HCT116 (cell line): ENCODE data around the gene ABTB2. TPM values are rescaled to one million over a fixed set of nuclear protein-coding genes. Genes with fewer than 3 reads are reported as not detected.

Experiments
- ATAC-seq: fragments of 200-7000 bp; cut with Tn5 transposase; 2 replicates; pipeline ENCODE4 v1.9.1; 2020; ENCODE audit warnings: mild to moderate bottlenecking, moderate library complexity
- BruUV-seq: library from RNA; stranded (reverse); fragments of 400-500 nt; replicated peaks from 2 replicates; lab custom pipeline; 2021; lab: Mats Ljungman, UMichigan
- CTCF ChIA-PET: fragments of 300-600 bp; sonication (Branson Sonifier 250); formaldehyde crosslinking; loops from one replicate; lab custom pipeline; 2021; ENCODE audit warnings: antibody characterized with exemption; lab: Charles Lee
- POLR2A ChIA-PET: fragments of 300-600, 350-600 bp; sonication (Branson Sonifier 250); formaldehyde crosslinking; loops from one replicate; lab custom pipeline; 2021; ENCODE audit warnings: antibody characterized with exemption; lab: Charles Lee
- RAD21 ChIA-PET, 2 experiments: fragments of 300-600 bp; sonication (Branson Sonifier 250); formaldehyde crosslinking; loops; one replicate each; lab custom pipeline; 2023; ENCODE audit warnings: low total read pairs in 2 of 2; ENCODE audit not compliant: uncharacterized antibody in 2 of 2, unreplicated experiment in 2 of 2, low non-redundant PET in 1 of 2; lab: Charles Lee
- DNase-seq: peaks from one replicate; pipeline ENCODE4 v3.0.0-alpha.2; 2010; ENCODE audit warnings: low read depth, low spot score
- H2AFZ ChIP-seq: fragments of 200-600 bp; shearing (Covaris generic), sonication (generic); 2 replicates; pipeline ENCODE4 v1.6.1; 2017; ENCODE audit warnings: low read depth, mixed run types, mixed read lengths, antibody characterized with exemption, low read length; ENCODE audit not compliant: poor library complexity, severe bottlenecking
- H3K27ac ChIP-seq: 2 replicates; pipeline ENCODE4 v1.5.1; 2012; ENCODE audit warnings: low read depth, low read length
- H3K27me3 ChIP-seq: fragments of 200-600 bp; sonication (generic); 2 replicates; pipeline ENCODE4 v1.6.1; 2016; ENCODE audit warnings: mixed run types, low read length, mixed read lengths; ENCODE audit not compliant: insufficient read depth
- H3K36me3 ChIP-seq, 2 experiments: fragments of 200-500 bp in 1 of 2; fragments of 200-600 bp in 1 of 2; sonication (Bioruptor generic) in 1 of 2; sonication (generic) in 1 of 2; 2 replicates each; pipeline versions ENCODE4 v1.5.1 to v1.6.1; 2014 to 2016; ENCODE audit warnings: low read length in 2 of 2, inconsistent platforms in 1 of 2, mixed read lengths in 1 of 2, mixed run types in 1 of 2; ENCODE audit not compliant: insufficient read depth in 2 of 2, control insufficient read depth in 1 of 2
- H3K4me1 ChIP-seq, 2 experiments: fragments of 200-600 bp in 1 of 2; sonication (generic) in 1 of 2; 2 replicates each; pipeline versions ENCODE4 v1.5.1 to v1.6.1; 2012 to 2017; ENCODE audit warnings: low read length in 2 of 2, inconsistent platforms in 1 of 2, mild to moderate bottlenecking in 1 of 2, mixed read lengths in 1 of 2, mixed run types in 1 of 2, moderate library complexity in 1 of 2; ENCODE audit not compliant: insufficient read depth in 2 of 2, control insufficient read depth in 1 of 2
- H3K4me2 ChIP-seq: fragments of 200-600 bp; sonication (generic); 2 replicates; pipeline ENCODE4 v1.6.1; 2017; ENCODE audit warnings: mixed run types, low read length, mixed read lengths
- H3K4me3 ChIP-seq, 2 experiments: fragments of 200-600 bp in 1 of 2; sonication (generic) in 1 of 2; replicated peaks in 1 of 2; 2 replicates each; pipeline ENCODE4 v1.5.1; 2011 to 2016; ENCODE audit warnings: low read length in 2 of 2, control low read depth in 1 of 2, low read depth in 1 of 2, mild to moderate bottlenecking in 1 of 2, mixed read lengths in 1 of 2, mixed run types in 1 of 2
- H3K79me2 ChIP-seq: fragments of 200-600 bp; sonication (generic); 2 replicates; pipeline ENCODE4 v1.6.1; 2017; ENCODE audit warnings: mild to moderate bottlenecking, mixed run types, low read length, moderate library complexity, mixed read lengths; ENCODE audit not compliant: insufficient read depth
- H3K9ac ChIP-seq: fragments of 200-600 bp; sonication (generic); 2 replicates; pipeline ENCODE4 v1.6.1; 2016; ENCODE audit warnings: low read length, mixed read lengths
- H3K9me2 ChIP-seq: fragments of 200-600 bp; sonication (generic), shearing (Covaris generic); 2 replicates; pipeline ENCODE4 v1.6.1; 2017; ENCODE audit warnings: mixed run types, mild to moderate bottlenecking, moderate library complexity; ENCODE audit not compliant: insufficient read depth
- H3K9me3 ChIP-seq, 2 experiments: fragments of 200-500 bp in 1 of 2; fragments of 200-600 bp in 1 of 2; sonication (Bioruptor generic) in 1 of 2; sonication (generic) in 1 of 2; 2 replicates each; pipeline ENCODE4 v1.6.1; 2014 to 2017; ENCODE audit warnings: low read length in 2 of 2, mixed read lengths in 2 of 2, inconsistent platforms in 1 of 2, low read depth in 1 of 2, mild to moderate bottlenecking in 1 of 2, mixed run types in 1 of 2, moderate library complexity in 1 of 2; ENCODE audit not compliant: control insufficient read depth in 1 of 2, insufficient read depth in 1 of 2
- H4K20me1 ChIP-seq: fragments of 200-600 bp; sonication (generic), shearing (Covaris generic); 2 replicates; pipeline ENCODE4 v1.6.1; 2017; ENCODE audit warnings: mixed run types, mild to moderate bottlenecking, moderate library complexity; ENCODE audit not compliant: insufficient read depth
- ATF3 ChIP-seq: IDR thresholded peaks from 2 replicates; pipeline ENCODE4 v1.6.1; 2012
- CEBPB ChIP-seq: IDR thresholded peaks from 2 replicates; pipeline ENCODE4 v1.6.1; 2012; ENCODE audit warnings: low read depth
- EGR1 ChIP-seq: IDR thresholded peaks from 2 replicates; pipeline ENCODE4 v1.6.1; 2012; ENCODE audit warnings: low read depth
- ELF1 ChIP-seq: IDR thresholded peaks from 2 replicates; pipeline ENCODE4 v1.6.1; 2012; ENCODE audit warnings: low read depth, borderline replicate concordance
- EZH2 ChIP-seq: fragments of 200-600 bp; sonication (generic); IDR thresholded peaks from 2 replicates; pipeline ENCODE4 v1.6.1; 2017; ENCODE audit warnings: antibody characterized with exemption, mixed run types
- EZH2phosphoT487 ChIP-seq: fragments of 200-600 bp; IDR thresholded peaks from 2 replicates; pipeline ENCODE4 v1.6.1; 2018; ENCODE audit warnings: antibody characterized with exemption, borderline replicate concordance
- FOSL1 ChIP-seq: IDR thresholded peaks from 2 replicates; pipeline ENCODE4 v1.6.1; 2012; ENCODE audit warnings: low read depth
- JUND ChIP-seq: IDR thresholded peaks from 2 replicates; pipeline ENCODE4 v1.6.1; 2012
- POLR2AphosphoS5 ChIP-seq: IDR thresholded peaks from 2 replicates; pipeline ENCODE4 v1.6.1; 2011; ENCODE audit warnings: mild to moderate bottlenecking, low read depth, low read length, moderate library complexity
- RAD21 ChIP-seq: IDR thresholded peaks from 2 replicates; pipeline ENCODE4 v1.6.1; 2012; ENCODE audit warnings: low read depth, mild to moderate bottlenecking
- SIN3A ChIP-seq: IDR thresholded peaks from 2 replicates; pipeline ENCODE4 v1.6.1; 2012; ENCODE audit warnings: low read depth
- SP1 ChIP-seq: IDR thresholded peaks from 2 replicates; pipeline ENCODE4 v1.6.1; 2012; ENCODE audit warnings: low read depth
- TCF7L2 ChIP-seq: IDR thresholded peaks from 2 replicates; pipeline ENCODE4 v1.7.0; 2011; ENCODE audit warnings: borderline replicate concordance, inconsistent platforms; ENCODE audit not compliant: insufficient read depth, insufficient read length; ENCODE audit errors: extremely low read depth
- ZNF274 ChIP-seq: fragments of 200-500 bp; sonication (Bioruptor generic); IDR thresholded peaks from 2 replicates; pipeline ENCODE4 v1.6.1; 2014; ENCODE audit warnings: mild to moderate bottlenecking, low read depth, low read length, inconsistent platforms
- intact Hi-C: fragments of 100-400 bp; cut with micrococcal nuclease; formaldehyde crosslinking; loops from 2 replicates; pipeline ENCODE4 v1.10.0; 2022
- total RNA-seq: library from RNA; stranded (reverse); gene quantifications from one replicate; pipeline ENCODE4 v1.2.1, GENCODE V29; 2021; ENCODE audit not compliant: unreplicated experiment
- TF ChIP-seq, protein P1 (sequence below), 3 experiments: fragments of 200-600 bp in 1 of 3; sonication (generic) in 1 of 3; IDR thresholded peaks in 2 of 3; conservative IDR thresholded peaks in 1 of 3; 2 replicates each; pipeline ENCODE4 v1.5.1; 2012 to 2017; ENCODE audit warnings: low read depth in 2 of 3, low read length in 2 of 3, antibody characterized with exemption in 1 of 3, borderline replicate concordance in 1 of 3, control low read depth in 1 of 3, mild to moderate bottlenecking in 1 of 3, mixed read lengths in 1 of 3, mixed run types in 1 of 3, moderate library complexity in 1 of 3; ENCODE audit not compliant: insufficient read depth in 1 of 3
- TF ChIP-seq, protein P2 (sequence below): IDR thresholded peaks from 2 replicates; pipeline ENCODE4 v1.6.1; 2012
- TF ChIP-seq, protein P3 (sequence below): IDR thresholded peaks from 2 replicates; pipeline ENCODE4 v1.6.1; 2012; ENCODE audit warnings: low read depth

ABTB2 gene
- total RNA-seq, 1 experiment from 2014 or later: 6.8 TPM

- TF ChIP-seq EZH2: no peak
- TF ChIP-seq, protein P1, sequence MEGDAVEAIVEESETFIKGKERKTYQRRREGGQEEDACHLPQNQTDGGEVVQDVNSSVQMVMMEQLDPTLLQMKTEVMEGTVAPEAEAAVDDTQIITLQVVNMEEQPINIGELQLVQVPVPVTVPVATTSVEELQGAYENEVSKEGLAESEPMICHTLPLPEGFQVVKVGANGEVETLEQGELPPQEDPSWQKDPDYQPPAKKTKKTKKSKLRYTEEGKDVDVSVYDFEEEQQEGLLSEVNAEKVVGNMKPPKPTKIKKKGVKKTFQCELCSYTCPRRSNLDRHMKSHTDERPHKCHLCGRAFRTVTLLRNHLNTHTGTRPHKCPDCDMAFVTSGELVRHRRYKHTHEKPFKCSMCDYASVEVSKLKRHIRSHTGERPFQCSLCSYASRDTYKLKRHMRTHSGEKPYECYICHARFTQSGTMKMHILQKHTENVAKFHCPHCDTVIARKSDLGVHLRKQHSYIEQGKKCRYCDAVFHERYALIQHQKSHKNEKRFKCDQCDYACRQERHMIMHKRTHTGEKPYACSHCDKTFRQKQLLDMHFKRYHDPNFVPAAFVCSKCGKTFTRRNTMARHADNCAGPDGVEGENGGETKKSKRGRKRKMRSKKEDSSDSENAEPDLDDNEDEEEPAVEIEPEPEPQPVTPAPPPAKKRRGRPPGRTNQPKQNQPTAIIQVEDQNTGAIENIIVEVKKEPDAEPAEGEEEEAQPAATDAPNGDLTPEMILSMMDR (IDR thresholded peaks at IDR 0.05 in 2 of 3, conservative IDR thresholded peaks at IDR 0.05 in 1 of 3; ENCODE audit: borderline replicate concordance in 1 of 3, insufficient read depth in 1 of 3, low read depth in 2 of 3, low read length in 2 of 3): no peak
Measured at GRCh38 chr11:34105079-34105956, 252.5 kb downstream of the ABTB2 start, which contains the start of gene NAT10 (continued).

DNA sequence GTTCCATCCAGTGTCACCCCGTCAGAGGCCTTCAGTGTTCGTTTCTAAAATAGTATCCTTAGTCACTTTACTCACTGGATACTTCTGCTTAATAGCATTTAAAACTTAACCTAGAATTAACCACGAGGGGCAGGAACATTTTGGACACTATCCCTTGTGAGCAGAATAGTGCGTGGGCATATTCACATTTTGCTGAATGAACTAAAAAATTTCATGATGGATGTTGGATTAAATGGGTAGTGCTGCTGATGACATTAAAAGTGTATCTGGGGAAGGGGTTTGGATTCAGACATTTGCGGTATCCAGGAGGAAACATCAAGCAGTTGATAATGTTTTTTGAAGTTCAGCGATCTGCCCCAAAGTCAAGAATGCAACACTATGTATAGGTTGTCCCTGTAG lies 253.1 kb downstream of the ABTB2 start:
- no peaks in the 10 kb centered on the region for H3K9me2 ChIP-seq
- intact Hi-C loops: loop anchor here (1.0 to 5.0 kb wide), 3 partner anchors 52 to 253 kb away; partner anchors contain the start of gene ABTB2
- H4K20me1 ChIP-seq: no peaks in the 10 kb centered on the region
- no peaks in the 10 kb centered on the region for H3K9me3 ChIP-seq
- H2AFZ ChIP-seq: no peak overlapping the region
- peak overlapping the region; percentile 73 for H3K27ac ChIP-seq
- H3K4me1 ChIP-seq: peaks cover 4 to 17% of the 10 kb centered on the region in 2 experiments; a peak in 3 of 4 replicates
- ChIA-PET RAD21 (no interaction called here), POLR2A (interaction anchor here (0.6 to 1.8 kb wide), 12 partner anchors 9 to 253 kb away, joined by 3 to 10 read pairs (median 4); partner anchors contain the start of genes ABTB2 and CAPRIN1), CTCF (interaction anchor here (0.6 to 1.2 kb wide), 4 partner anchors 108 to 294 kb away, joined by 3 to 4 read pairs (median 3); partner anchors contain the start of gene ABTB2)
- H3K27me3 ChIP-seq: no peaks in the 10 kb centered on the region
- H3K4me2 ChIP-seq: peak overlapping the region; percentile 94
- 0 out of 2 replicates have a peak, but pooled peaks have one; percentile 1 for ATAC-seq
- peaks cover 43% of the 10 kb centered on the region for H3K79me2 ChIP-seq
- BruUV-seq: no TSS peak
- H3K4me3 ChIP-seq: peak overlapping the region; percentile 89 to 96
- H3K36me3 ChIP-seq: peaks cover 16 to 47% of the 10 kb centered on the region in 2 experiments
- H3K9ac ChIP-seq: peak overlapping the region; percentile 98
- no peak for DNase-seq
- TF ChIP-seq, protein P2, sequence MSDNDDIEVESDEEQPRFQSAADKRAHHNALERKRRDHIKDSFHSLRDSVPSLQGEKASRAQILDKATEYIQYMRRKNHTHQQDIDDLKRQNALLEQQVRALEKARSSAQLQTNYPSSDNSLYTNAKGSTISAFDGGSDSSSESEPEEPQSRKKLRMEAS: no peak
- TF ChIP-seq RAD21 (no peak), ELF1 (no peak), SP1 (no peak), EZH2phosphoT487 (no peak), EGR1 (no peak), JUND (no peak), SIN3A (no peak), ZNF274 (no peak), TCF7L2 (no peak), POLR2AphosphoS5 (no peak), EZH2 (no peak), ATF3 (no peak), FOSL1 (no peak), CEBPB (no peak)
- TF ChIP-seq, protein P3, sequence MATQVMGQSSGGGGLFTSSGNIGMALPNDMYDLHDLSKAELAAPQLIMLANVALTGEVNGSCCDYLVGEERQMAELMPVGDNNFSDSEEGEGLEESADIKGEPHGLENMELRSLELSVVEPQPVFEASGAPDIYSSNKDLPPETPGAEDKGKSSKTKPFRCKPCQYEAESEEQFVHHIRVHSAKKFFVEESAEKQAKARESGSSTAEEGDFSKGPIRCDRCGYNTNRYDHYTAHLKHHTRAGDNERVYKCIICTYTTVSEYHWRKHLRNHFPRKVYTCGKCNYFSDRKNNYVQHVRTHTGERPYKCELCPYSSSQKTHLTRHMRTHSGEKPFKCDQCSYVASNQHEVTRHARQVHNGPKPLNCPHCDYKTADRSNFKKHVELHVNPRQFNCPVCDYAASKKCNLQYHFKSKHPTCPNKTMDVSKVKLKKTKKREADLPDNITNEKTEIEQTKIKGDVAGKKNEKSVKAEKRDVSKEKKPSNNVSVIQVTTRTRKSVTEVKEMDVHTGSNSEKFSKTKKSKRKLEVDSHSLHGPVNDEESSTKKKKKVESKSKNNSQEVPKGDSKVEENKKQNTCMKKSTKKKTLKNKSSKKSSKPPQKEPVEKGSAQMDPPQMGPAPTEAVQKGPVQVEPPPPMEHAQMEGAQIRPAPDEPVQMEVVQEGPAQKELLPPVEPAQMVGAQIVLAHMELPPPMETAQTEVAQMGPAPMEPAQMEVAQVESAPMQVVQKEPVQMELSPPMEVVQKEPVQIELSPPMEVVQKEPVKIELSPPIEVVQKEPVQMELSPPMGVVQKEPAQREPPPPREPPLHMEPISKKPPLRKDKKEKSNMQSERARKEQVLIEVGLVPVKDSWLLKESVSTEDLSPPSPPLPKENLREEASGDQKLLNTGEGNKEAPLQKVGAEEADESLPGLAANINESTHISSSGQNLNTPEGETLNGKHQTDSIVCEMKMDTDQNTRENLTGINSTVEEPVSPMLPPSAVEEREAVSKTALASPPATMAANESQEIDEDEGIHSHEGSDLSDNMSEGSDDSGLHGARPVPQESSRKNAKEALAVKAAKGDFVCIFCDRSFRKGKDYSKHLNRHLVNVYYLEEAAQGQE: no peak
